ENCODE measurements around the gene KCTD4.

- TF ChIP-seq, protein P1, sequence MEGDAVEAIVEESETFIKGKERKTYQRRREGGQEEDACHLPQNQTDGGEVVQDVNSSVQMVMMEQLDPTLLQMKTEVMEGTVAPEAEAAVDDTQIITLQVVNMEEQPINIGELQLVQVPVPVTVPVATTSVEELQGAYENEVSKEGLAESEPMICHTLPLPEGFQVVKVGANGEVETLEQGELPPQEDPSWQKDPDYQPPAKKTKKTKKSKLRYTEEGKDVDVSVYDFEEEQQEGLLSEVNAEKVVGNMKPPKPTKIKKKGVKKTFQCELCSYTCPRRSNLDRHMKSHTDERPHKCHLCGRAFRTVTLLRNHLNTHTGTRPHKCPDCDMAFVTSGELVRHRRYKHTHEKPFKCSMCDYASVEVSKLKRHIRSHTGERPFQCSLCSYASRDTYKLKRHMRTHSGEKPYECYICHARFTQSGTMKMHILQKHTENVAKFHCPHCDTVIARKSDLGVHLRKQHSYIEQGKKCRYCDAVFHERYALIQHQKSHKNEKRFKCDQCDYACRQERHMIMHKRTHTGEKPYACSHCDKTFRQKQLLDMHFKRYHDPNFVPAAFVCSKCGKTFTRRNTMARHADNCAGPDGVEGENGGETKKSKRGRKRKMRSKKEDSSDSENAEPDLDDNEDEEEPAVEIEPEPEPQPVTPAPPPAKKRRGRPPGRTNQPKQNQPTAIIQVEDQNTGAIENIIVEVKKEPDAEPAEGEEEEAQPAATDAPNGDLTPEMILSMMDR (IDR thresholded peaks at IDR 0.05), result no peak
- peak; percentile 50 for TF ChIP-seq POLR2A (IDR thresholded peaks at IDR 0.05)
Observed at GRCh38 chr13:45219123-45219891, 18.5 kb upstream of the KCTD4 start.

All from right lobe of liver (tissue), 4 donors.